Gastroesophageal sphincter (tissue), 4 donors: ENCODE measurements around the gene FRMD4B. TPM values are rescaled to one million over a fixed set of nuclear protein-coding genes. Genes with fewer than 3 reads are reported as not detected.

Experiments
- ATAC-seq: fragments of 150-250 bp; one replicate; pipeline ENCODE4 v1.9.1; 2016; ENCODE audit warnings: mild to moderate bottlenecking, moderate library complexity
- H3K27ac ChIP-seq, 4 donors: fragments of 200-600 bp; sonication (generic) in 3 of 4; 1 replicate in 3 of 4; 2 replicates in 1 of 4; pipeline ENCODE4 v1.5.1; 2016 to 2019
- H3K27me3 ChIP-seq: fragments of 200-600 bp; sonication (generic); one replicate; pipeline ENCODE4 v1.5.1; 2019
- H3K36me3 ChIP-seq, 2 donors: fragments of 200-600 bp; sonication (generic); one replicate each; pipeline ENCODE4 v1.5.1; 2019; ENCODE audit warnings: control low read depth in 1 of 2
- H3K4me1 ChIP-seq, 3 donors: fragments of 200-600 bp; sonication (generic); 1 replicate in 2 of 3; 2 replicates in 1 of 3; pipeline ENCODE4 v1.5.1; 2016 to 2019; ENCODE audit warnings: control low read depth in 2 of 3
- H3K4me3 ChIP-seq, 2 donors: fragments of 200-600 bp; sonication (generic); one replicate each; pipeline ENCODE4 v1.5.1; 2019; ENCODE audit warnings: mild to moderate bottlenecking in 1 of 2, moderate library complexity in 1 of 2
- H3K9me3 ChIP-seq, 3 donors: fragments of 200-600 bp; sonication (generic); one replicate each; pipeline ENCODE4 v1.5.1; 2017 to 2019; ENCODE audit warnings: control low read depth in 2 of 3
- EP300 ChIP-seq: sonication (generic); formaldehyde crosslinking; IDR thresholded peaks from one replicate; pipeline ENCODE4 v1.6.1; 2017; ENCODE audit warnings: antibody characterized with exemption, mild to moderate bottlenecking
- POLR2A ChIP-seq, 2 donors: fragments of 450-650 bp; IDR thresholded peaks; one replicate each; pipeline ENCODE4 v1.6.1; 2017; ENCODE audit warnings: antibody characterized with exemption in 2 of 2, mild to moderate bottlenecking in 2 of 2, moderate library complexity in 1 of 2
- POLR2AphosphoS5 ChIP-seq: sonication (generic); formaldehyde crosslinking; IDR thresholded peaks from one replicate; pipeline ENCODE4 v1.6.1; 2017; ENCODE audit warnings: antibody characterized with exemption
- WGBS, 2 donors: methylation state at CpG; one replicate each; pipeline ENCODE4 v1.1.5; 2018; ENCODE audit warnings: low coverage in 1 of 2; 5-methylcytosine and 5-hydroxymethylcytosine counted together
- total RNA-seq, 4 donors: library from RNA; depleted of rRNA; stranded (reverse); fragments of >200 nt; gene quantifications; one replicate each; pipeline ENCODE4 v1.1.0, GENCODE V29; 2016
- TF ChIP-seq, protein P1 (sequence below), 4 experiments: fragments of 200-600 bp in 2 of 4; fragments of 450-650 bp in 2 of 4; sonication (generic) in 1 of 4; IDR thresholded peaks; one replicate each; pipeline ENCODE4 v1.5.1; 2017 to 2019; ENCODE audit warnings: antibody characterized with exemption in 4 of 4, mild to moderate bottlenecking in 2 of 4, moderate library complexity in 2 of 4

Gene FRMD4B
- total RNA-seq, 4 donors from 2014 or later, result 7.1 to 22.3 (median 19.8) TPM

DNA sequence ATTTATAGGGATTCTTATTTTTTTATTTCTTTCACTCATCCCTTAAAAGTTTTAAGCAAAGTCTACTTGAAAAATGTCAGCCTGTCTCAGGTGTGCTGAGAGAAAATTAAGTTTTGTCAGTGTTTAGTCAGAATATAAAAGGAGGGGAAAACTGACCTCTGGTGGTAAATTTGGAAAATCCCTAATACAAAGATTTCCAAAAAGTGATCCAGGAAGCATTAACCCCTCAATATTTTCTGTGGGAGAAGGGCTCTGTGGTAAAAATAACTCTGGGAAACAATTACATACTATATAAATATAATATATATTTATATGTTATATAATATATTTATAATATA lies 41.0 kb upstream of the FRMD4B start:
- Histone ChIP-seq H3K27me3 (no peaks in the 10 kb centered on the region), H3K4me3 (no peak overlapping the region)
- TF ChIP-seq EP300, result no peak
- TF ChIP-seq, protein P1, sequence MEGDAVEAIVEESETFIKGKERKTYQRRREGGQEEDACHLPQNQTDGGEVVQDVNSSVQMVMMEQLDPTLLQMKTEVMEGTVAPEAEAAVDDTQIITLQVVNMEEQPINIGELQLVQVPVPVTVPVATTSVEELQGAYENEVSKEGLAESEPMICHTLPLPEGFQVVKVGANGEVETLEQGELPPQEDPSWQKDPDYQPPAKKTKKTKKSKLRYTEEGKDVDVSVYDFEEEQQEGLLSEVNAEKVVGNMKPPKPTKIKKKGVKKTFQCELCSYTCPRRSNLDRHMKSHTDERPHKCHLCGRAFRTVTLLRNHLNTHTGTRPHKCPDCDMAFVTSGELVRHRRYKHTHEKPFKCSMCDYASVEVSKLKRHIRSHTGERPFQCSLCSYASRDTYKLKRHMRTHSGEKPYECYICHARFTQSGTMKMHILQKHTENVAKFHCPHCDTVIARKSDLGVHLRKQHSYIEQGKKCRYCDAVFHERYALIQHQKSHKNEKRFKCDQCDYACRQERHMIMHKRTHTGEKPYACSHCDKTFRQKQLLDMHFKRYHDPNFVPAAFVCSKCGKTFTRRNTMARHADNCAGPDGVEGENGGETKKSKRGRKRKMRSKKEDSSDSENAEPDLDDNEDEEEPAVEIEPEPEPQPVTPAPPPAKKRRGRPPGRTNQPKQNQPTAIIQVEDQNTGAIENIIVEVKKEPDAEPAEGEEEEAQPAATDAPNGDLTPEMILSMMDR (IDR thresholded peaks at IDR 0.05), result no peak
- TF ChIP-seq POLR2A (IDR thresholded peaks at IDR 0.05), result no peak
- TF ChIP-seq POLR2AphosphoS5, result no peak

DNA sequence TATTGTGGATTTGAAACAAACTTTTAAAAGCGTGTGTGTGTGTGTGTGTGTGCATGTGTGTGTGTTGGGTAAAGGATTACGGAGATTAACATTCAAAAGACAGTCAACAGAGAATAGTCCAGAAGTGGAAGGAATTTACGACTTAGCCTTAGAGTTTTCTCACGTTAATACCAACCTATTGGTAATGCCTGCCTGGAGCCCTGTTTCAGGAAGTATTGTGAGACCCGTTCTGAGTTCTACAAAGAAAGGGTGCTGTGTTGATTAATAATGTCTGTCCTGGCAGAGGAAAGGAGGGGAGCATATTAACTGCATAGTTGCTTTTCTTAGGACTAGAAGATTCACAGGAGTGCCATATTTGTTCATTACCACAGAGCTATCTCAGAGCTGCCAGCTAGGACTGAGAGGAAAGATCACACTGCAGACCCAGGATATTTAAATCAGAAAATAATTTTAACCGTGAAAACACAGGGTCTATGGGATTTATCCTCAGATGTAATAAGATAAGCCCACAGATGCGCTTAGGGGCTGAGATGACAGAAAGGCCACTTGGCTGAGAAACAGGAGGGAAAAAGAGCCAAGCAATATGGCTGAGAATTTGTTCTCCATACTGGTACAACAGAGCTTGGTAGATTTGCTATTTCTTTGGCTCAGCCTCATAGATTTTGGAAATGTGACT lies 40.5 kb upstream of the FRMD4B start:
- Histone ChIP-seq H3K36me3 (no peaks in the 10 kb centered on the region), H3K27me3 (no peaks in the 10 kb centered on the region), H3K27ac (no peak overlapping the region), H3K4me1 (peaks cover 0 to 6% (median 0%) of the 10 kb centered on the region in 3 donors), H3K4me3 (no peak overlapping the region), H3K9me3 (no peaks in the 10 kb centered on the region)
- TF ChIP-seq, protein P1 (IDR thresholded peaks at IDR 0.05), result no peak
- TF ChIP-seq EP300, result no peak
- no peak for TF ChIP-seq POLR2A (IDR thresholded peaks at IDR 0.05)
- no peak for TF ChIP-seq POLR2AphosphoS5
- WGBS, 2 donors, result 79 to 80% methylated on average over 7 of the region's 7 CpGs
- no peak for ATAC-seq

More for the DNA sequence above, 41.0 kb upstream of the FRMD4B start:
- no peak for ATAC-seq
- H3K9me3 ChIP-seq, result no peaks in the 10 kb centered on the region
- H3K36me3 ChIP-seq, result no peaks in the 10 kb centered on the region
- no peak overlapping the region for H3K27ac ChIP-seq
- H3K4me1 ChIP-seq, result peaks cover 0 to 6% (median 0%) of the 10 kb centered on the region in 3 donors

DNA sequence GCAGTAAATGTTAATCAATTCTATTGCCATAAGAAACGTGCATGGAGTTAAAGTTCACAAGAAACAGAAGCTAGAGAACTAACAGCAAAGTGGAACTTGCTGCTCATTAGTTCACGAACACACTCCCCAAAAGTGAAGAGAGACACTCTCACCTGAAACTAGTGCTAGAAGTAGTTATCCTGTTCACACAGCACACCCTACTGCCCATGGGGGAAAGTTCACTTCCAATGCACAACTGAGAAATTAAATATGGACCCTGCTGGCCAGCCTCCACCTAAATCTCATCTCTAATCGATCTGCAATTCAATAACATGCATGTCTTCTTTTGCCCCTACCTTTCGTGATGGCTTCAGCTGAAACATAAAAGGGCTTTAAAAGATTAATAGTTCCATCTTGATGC lies 39.4 kb upstream of the FRMD4B start:
- no peak overlapping the region for H3K27ac ChIP-seq
- TF ChIP-seq POLR2AphosphoS5 (no peak), POLR2A (IDR thresholded peaks at IDR 0.05) (no peak)
- TF ChIP-seq, protein P1 (IDR thresholded peaks at IDR 0.05), result peak; percentile 20 to 54 (median 36)
- H3K4me3 ChIP-seq, result no peak overlapping the region
- no peaks in the 10 kb centered on the region for H3K36me3 ChIP-seq
- ATAC-seq, result no peak
- H3K27me3 ChIP-seq, result no peaks in the 10 kb centered on the region
- no peaks in the 10 kb centered on the region for H3K9me3 ChIP-seq
- peaks cover 0 to 6% (median 0%) of the 10 kb centered on the region in 3 donors for H3K4me1 ChIP-seq
- WGBS, 2 donors, result 44 to 63% methylated on average over 4 of the region's 4 CpGs

DNA sequence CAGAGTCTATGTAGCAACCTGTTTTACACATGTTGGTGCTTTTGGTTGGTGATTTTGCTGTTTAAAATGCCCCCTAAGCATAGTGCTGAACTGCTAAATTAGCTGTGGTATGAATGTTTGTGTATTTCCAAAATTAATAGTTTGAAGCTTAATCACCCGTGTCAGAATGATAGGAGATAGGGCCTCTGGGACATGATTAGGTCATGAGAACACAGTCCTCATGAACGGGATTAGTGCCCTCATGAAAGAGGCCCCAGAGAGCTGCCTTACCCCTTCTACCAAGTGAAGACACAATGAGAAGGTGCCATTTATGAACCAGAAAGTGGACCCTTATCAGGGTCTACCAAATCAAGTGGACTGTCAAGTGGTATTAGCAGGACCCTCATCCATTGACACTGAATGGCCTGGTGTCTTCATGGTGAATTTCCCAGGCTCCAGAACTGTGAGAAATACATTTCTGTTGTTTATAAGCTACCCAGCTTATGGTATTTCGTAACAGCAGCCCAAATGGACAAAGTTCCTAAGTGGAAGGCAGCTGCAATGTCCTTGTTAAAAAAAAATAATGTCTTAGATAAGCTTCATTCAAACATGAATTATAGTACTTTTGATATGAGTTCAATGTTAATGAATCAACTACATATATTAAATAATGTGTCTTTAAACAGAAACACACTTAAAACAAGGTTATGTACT lies 37.7 kb upstream of the FRMD4B start:
- H3K27ac ChIP-seq, result no peak overlapping the region
- H3K36me3 ChIP-seq, result no peaks in the 10 kb centered on the region
- H3K9me3 ChIP-seq, result no peaks in the 10 kb centered on the region
- ATAC-seq, result no peak
- 85 to 100% methylated on average over 3 of the region's 3 CpGs for WGBS, 2 donors
- H3K27me3 ChIP-seq, result no peaks in the 10 kb centered on the region
- H3K4me1 ChIP-seq, result no peaks in the 10 kb centered on the region
- no peak overlapping the region for H3K4me3 ChIP-seq
- TF ChIP-seq, protein P1 (IDR thresholded peaks at IDR 0.05), result no peak
- TF ChIP-seq EP300, result no peak
- TF ChIP-seq POLR2A (IDR thresholded peaks at IDR 0.05), result no peak
- no peak for TF ChIP-seq POLR2AphosphoS5

DNA sequence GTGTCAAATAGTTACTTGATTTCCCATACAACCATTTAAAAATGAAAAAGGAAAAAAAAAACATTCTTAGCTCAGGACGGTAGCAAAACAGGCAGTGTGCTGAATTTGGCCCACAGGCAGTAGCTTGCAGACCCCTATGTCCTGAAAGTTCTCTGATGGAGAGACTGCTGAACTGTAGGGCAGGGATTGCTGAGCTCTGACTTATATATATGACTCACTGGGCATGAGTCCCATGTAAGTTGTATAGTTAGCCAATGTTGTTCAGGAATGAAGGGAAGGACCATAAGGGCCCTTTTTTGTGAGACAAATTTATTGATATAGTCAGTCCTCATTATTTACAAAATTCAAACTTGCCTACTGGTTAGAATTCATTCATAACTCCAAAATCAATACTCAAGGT lies 36.9 kb upstream of the FRMD4B start:
- 56 to 100% methylated on average over 1 of the region's 1 CpG for WGBS, 2 donors
- Histone ChIP-seq H3K4me1 (no peaks in the 10 kb centered on the region), H3K4me3 (no peak overlapping the region), H3K27ac (no peak overlapping the region), H3K36me3 (no peaks in the 10 kb centered on the region), H3K9me3 (no peaks in the 10 kb centered on the region), H3K27me3 (no peaks in the 10 kb centered on the region)
- no peak for ATAC-seq
- TF ChIP-seq POLR2A (IDR thresholded peaks at IDR 0.05) (no peak), EP300 (no peak)
